Measurements from ENCODE around the gene SSBP4. TPM values are rescaled to one million over a fixed set of nuclear protein-coding genes. Genes with fewer than 3 reads are reported as not detected.

Gene SSBP4
- total and polyA plus RNA-seq, 2 of the 4 experiments (the other 2 are of a cell fraction) = 14.9 to 39.7 TPM

DNA sequence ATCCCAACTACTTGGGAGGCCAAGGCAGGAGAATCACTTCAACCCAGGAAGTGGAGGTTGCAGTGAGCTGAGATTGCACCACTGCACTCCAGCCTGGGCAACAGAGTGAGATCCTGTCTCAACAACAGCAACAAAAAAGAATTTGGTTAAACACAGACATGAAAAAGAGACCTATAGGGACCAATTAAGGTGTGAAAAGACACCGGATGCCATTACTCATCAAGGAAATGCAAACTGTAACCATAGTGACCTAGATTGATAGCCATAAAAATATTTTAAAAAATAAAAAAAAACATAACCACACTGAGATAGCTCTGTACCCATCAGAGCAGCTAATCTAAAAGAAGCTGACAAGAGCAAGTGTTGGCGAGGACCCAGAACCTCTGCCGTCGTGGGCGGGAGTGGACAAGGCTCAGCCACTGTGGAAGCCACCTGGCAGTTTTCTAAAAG is 55.8 kb downstream of the SSBP4 start:
- H3K79me1 ChIP-seq (ENCODE audit: low read depth in 1 of 2, low read length in 2 of 2) = peaks cover 31 to 96% of the 10 kb centered on the region in 2 experiments
- WGBS, 2 experiments (ENCODE audit: extremely low coverage in 2 of 2, insufficient read length in 1 of 2) = 100% methylated on average over 3 of the region's 5 CpGs; no CpG with 5 or more reads in 1 of the 2 experiments

More for the DNA sequence above, 55.8 kb downstream of the SSBP4 start:
- Histone ChIP-seq H3K9ac (ENCODE audit: low read depth, low read length) (no peak overlapping the region), H3K27me3 (ENCODE audit: control insufficient read depth, insufficient read depth, low read length) (no peaks in the 10 kb centered on the region), H3K14ac (replicated peaks; ENCODE audit: low read depth, low read length) (no peak overlapping the region), H4K20me1 (ENCODE audit: insufficient read depth, low read length) (peaks cover 58% of the 10 kb centered on the region), H3K9me1 (ENCODE audit: insufficient read depth, low read length) (peaks cover 34% of the 10 kb centered on the region), H4K8ac (ENCODE audit: low read depth in 2 of 2, low read length in 2 of 2) (no peak overlapping the region), H3K18ac (ENCODE audit: low read depth, low read length) (no peak overlapping the region), H3K4me1 (ENCODE audit: control insufficient read depth, insufficient read depth, low read length) (peaks cover 29% of the 10 kb centered on the region), H3K4ac (ENCODE audit: low read depth, low read length) (no peak overlapping the region), H2AFZ (replicated peaks; ENCODE audit: low read length, poor library complexity) (no peak overlapping the region), H2AK9ac (replicated peaks; ENCODE audit: low read depth, low read length, poor library complexity) (no peak overlapping the region), H4K5ac (ENCODE audit: low read depth, low read length) (no peak overlapping the region), H3K56ac (ENCODE audit: extremely low read depth, insufficient read depth, low read length) (no peak overlapping the region), H2BK120ac (ENCODE audit: low read depth, low read length) (no peak overlapping the region), H2BK5ac (ENCODE audit: low read depth, low read length, poor library complexity, severe bottlenecking) (no peak overlapping the region), H3K27ac (ENCODE audit: insufficient read depth, low read length) (no peak overlapping the region), H2AK5ac (ENCODE audit: low read depth, low read length) (no peak overlapping the region), H3K9me3 (ENCODE audit: control insufficient read depth, insufficient read depth, low read length) (no peaks in the 10 kb centered on the region), H2BK20ac (ENCODE audit: low read depth, low read length) (no peak overlapping the region), H3K4me3 (ENCODE audit: insufficient read depth, low read depth, low read length) (no peak overlapping the region), H3K23ac (ENCODE audit: low read depth, low read length) (no peak overlapping the region), H3K36me3 (ENCODE audit: control insufficient read depth, insufficient read depth, low read length) (peaks cover 13% of the 10 kb centered on the region; the same call in 1 of the 2 replicates), H4K91ac (ENCODE audit: insufficient read depth, low read depth, low read length) (no peak overlapping the region), H2BK15ac (ENCODE audit: low read depth, low read length) (no peak overlapping the region), H3K4me2 (ENCODE audit: low read depth, low read length) (no peak overlapping the region)
- no peak for TF ChIP-seq MAZ (IDR thresholded peaks at IDR 0.05; ENCODE audit: borderline replicate concordance, low read depth, low read length)
- TF ChIP-seq, protein P1, sequence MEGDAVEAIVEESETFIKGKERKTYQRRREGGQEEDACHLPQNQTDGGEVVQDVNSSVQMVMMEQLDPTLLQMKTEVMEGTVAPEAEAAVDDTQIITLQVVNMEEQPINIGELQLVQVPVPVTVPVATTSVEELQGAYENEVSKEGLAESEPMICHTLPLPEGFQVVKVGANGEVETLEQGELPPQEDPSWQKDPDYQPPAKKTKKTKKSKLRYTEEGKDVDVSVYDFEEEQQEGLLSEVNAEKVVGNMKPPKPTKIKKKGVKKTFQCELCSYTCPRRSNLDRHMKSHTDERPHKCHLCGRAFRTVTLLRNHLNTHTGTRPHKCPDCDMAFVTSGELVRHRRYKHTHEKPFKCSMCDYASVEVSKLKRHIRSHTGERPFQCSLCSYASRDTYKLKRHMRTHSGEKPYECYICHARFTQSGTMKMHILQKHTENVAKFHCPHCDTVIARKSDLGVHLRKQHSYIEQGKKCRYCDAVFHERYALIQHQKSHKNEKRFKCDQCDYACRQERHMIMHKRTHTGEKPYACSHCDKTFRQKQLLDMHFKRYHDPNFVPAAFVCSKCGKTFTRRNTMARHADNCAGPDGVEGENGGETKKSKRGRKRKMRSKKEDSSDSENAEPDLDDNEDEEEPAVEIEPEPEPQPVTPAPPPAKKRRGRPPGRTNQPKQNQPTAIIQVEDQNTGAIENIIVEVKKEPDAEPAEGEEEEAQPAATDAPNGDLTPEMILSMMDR (conservative IDR thresholded peaks at IDR 0.05; ENCODE audit: low read depth, low read length) = no peak
- intact Hi-C loops (cut with micrococcal nuclease) = no loop called here
- ATAC-seq (ENCODE audit: low read depth) = no peak
- ChIA-PET POLR2A (ENCODE audit: unreplicated experiment) (no interaction called here), CTCF (no interaction called here)
- DNase-seq = no peak
- in situ Hi-C loops (cut with MboI; ENCODE audit: low sequenced_read_pairs) = no loop called here
- dilution Hi-C loops (cut with HindIII; ENCODE audit: low sequenced_read_pairs, unreplicated experiment) = no loop called here
- no TSS peak for BruUV-seq (replicated peaks)
